Right lobe of liver (tissue), 6 donors: ENCODE results near the gene HSD17B10. TPM values are rescaled to one million over a fixed set of nuclear protein-coding genes. Genes with fewer than 3 reads are reported as not detected.

Experiments used
- ATAC-seq, 4 donors: fragments of 200-7000 bp; cut with Tn5 transposase; one replicate each; pipeline ENCODE4 v1.9.1; 2020; ENCODE audit warnings: mild to moderate bottlenecking in 4 of 4, moderate library complexity in 4 of 4
- DNase-seq, 3 donors: peaks; one replicate each; pipeline ENCODE4 v3.0.0-alpha.2; 2020
- H3K27ac ChIP-seq, 3 donors: fragments of 200-600 bp; one replicate each; pipeline ENCODE4 v1.8.0; 2022
- H3K27me3 ChIP-seq, 2 donors: fragments of 200-600 bp; one replicate each; pipeline ENCODE4 v1.8.0; 2022
- H3K36me3 ChIP-seq, 4 donors: fragments of 200-600 bp; sonication (generic) in 1 of 4; one replicate each; pipeline versions ENCODE4 v1.5.1 to v1.8.0; 2017 to 2022; ENCODE audit warnings: control low read depth in 1 of 4
- H3K4me1 ChIP-seq, 4 donors: fragments of 200-600 bp; sonication (generic) in 1 of 4; one replicate each; pipeline versions ENCODE4 v1.5.1 to v1.8.0; 2017 to 2022; ENCODE audit warnings: control low read depth in 1 of 4
- H3K4me3 ChIP-seq, 3 donors: fragments of 200-600 bp; one replicate each; pipeline ENCODE4 v1.8.0; 2022
- H3K9me3 ChIP-seq, 4 donors: fragments of 200-600 bp; sonication (generic) in 1 of 4; one replicate each; pipeline versions ENCODE4 v1.5.1 to v1.8.0; 2017 to 2022; ENCODE audit warnings: control low read depth in 1 of 4
- CTCF ChIP-seq, 4 donors: fragments of 200-600 bp in 3 of 4; fragments of 450-650 bp in 1 of 4; IDR thresholded peaks; one replicate each; pipeline versions ENCODE4 v1.5.1 to v1.8.0; 2016 to 2022; ENCODE audit warnings: antibody characterized with exemption in 4 of 4, mild to moderate bottlenecking in 2 of 4
- POLR2A ChIP-seq: fragments of 450-650 bp; IDR thresholded peaks from one replicate; pipeline ENCODE4 v1.6.1; 2017; ENCODE audit warnings: antibody characterized with exemption, mild to moderate bottlenecking
- WGBS: methylation state at CpG from one replicate; pipeline ENCODE4 v1.1.6; 2018; ENCODE audit warnings: low coverage, low lambda C conversion rate; ENCODE audit not compliant: insufficient coverage; ENCODE audit errors: missing lambda C conversion rate; 5-methylcytosine and 5-hydroxymethylcytosine counted together
- intact Hi-C, 2 donors: fragments of 100-400 bp; cut with DNase I; formaldehyde crosslinking; loops; one replicate each; pipeline versions ENCODE4 v1.11.2 to v1.14.1; 2022
- total RNA-seq, 6 experiments: library from RNA; depleted of rRNA in 2 of 6; stranded (reverse); fragments of >200 nt in 2 of 6; fragmentation: NEBNext Ultra II Directional in 3 of 6; extraction: Animal tissue kit (Norgen Biotek cat#: 25700) in 3 of 6; gene quantifications; one replicate each; pipeline versions ENCODE4 v1.1.0 to v1.2.4, GENCODE V29; 2016 to 2023
- donor health status: DM: no; HTN: yes; CAD: no.
- donor health status: DM: no; HTN: no; CAD: no.
- donor health status: DM: no; HTN: no; CAD: no.
- donor health status: DM: no; HTN: yes; CAD: no.
- donor health status: DM: no; HTN: yes; CAD: no.

The HSD17B10 gene
- total RNA-seq, 6 experiments from 2014 or later = 123 to 213 (median 137) TPM

GRCh38 chrX:53435997-53436396 is 1.8 kb upstream of the HSD17B10 start:
- Histone ChIP-seq H3K27me3 (peaks cover 0 to 3% of the 10 kb centered on the region in 2 donors), H3K27ac (no peak overlapping the region), H3K4me3 (no peak overlapping the region), H3K36me3 (peaks cover 0 to 11% (median 0%) of the 10 kb centered on the region in 4 donors), H3K9me3 (no peaks in the 10 kb centered on the region), H3K4me1 (peaks cover 0 to 12% (median 5%) of the 10 kb centered on the region in 4 donors)
- intact Hi-C loops = loop anchor here (10.0 kb wide), 1 partner anchor 121 kb away; no protein-coding TSS in a partner anchor
- ATAC-seq = peak; percentile 65 to 83 (median 73)
- TF ChIP-seq CTCF (IDR thresholded peaks at IDR 0.05) = peak; percentile 80 to 91 (median 90)
- TF ChIP-seq POLR2A = no peak
- 0% methylated on average over 4 of the region's 4 CpGs for WGBS
- DNase-seq = peak; percentile 55 to 72 (median 62)

GRCh38 chrX:53430231-53430630 is 3.9 kb downstream of the HSD17B10 start:
- intact Hi-C loops = loop anchor here (10.0 kb wide), 1 partner anchor 115 kb away; no protein-coding TSS in a partner anchor
- 86% methylated on average over 7 of the region's 9 CpGs for WGBS
- no peak overlapping the region for H3K4me3 ChIP-seq
- H3K36me3 ChIP-seq = peaks cover 0 to 11% (median 0%) of the 10 kb centered on the region in 4 donors
- peaks cover 0 to 3% of the 10 kb centered on the region in 2 donors for H3K27me3 ChIP-seq
- TF ChIP-seq POLR2A = no peak
- no peak for TF ChIP-seq CTCF (IDR thresholded peaks at IDR 0.05)
- no peak for ATAC-seq
- no peak overlapping the region for H3K27ac ChIP-seq
- no peak for DNase-seq
- H3K4me1 ChIP-seq = peaks cover 0 to 12% (median 5%) of the 10 kb centered on the region in 4 donors
- H3K9me3 ChIP-seq = no peaks in the 10 kb centered on the region

GRCh38 chrX:53429755-53430154 is 4.4 kb downstream of the HSD17B10 start:
- Histone ChIP-seq H3K4me1 (peaks cover 0 to 12% (median 5%) of the 10 kb centered on the region in 4 donors), H3K9me3 (no peaks in the 10 kb centered on the region), H3K4me3 (no peak overlapping the region), H3K27ac (no peak overlapping the region), H3K27me3 (peaks cover 0 to 3% of the 10 kb centered on the region in 2 donors), H3K36me3 (peaks cover 0 to 11% (median 0%) of the 10 kb centered on the region in 4 donors)
- intact Hi-C loops = loop anchor here (10.0 kb wide), 1 partner anchor 115 kb away; no protein-coding TSS in a partner anchor
- TF ChIP-seq POLR2A (no peak), CTCF (IDR thresholded peaks at IDR 0.05) (no peak)
- DNase-seq (no peak), ATAC-seq (no peak)
- WGBS = 87% methylated on average over 3 of the region's 8 CpGs

GRCh38 chrX:53422861-53423306 is 11.3 kb downstream of the HSD17B10 start, which contains the start of gene RIBC1:
Gene RIBC1 (plus strand): TSS chrX:53422873. CDS start chrX:53426277, 3,404 bp downstream.
- no peak for TF ChIP-seq CTCF (IDR thresholded peaks at IDR 0.05)
- no peak for TF ChIP-seq POLR2A
- intact Hi-C loops = no loop called here
- DNase-seq (no peak), ATAC-seq (no peak)
- Histone ChIP-seq H3K36me3 (no peaks in the 10 kb centered on the region), H3K4me3 (peak within 1 kb of the TSS; percentile 56 to 99 (median 92)), H3K9me3 (no peaks in the 10 kb centered on the region), H3K4me1 (peaks cover 0 to 14% (median 5%) of the 10 kb centered on the region in 4 donors), H3K27ac (peak within 1 kb of the TSS; percentile 74 to 86 (median 86)), H3K27me3 (no peaks in the 10 kb centered on the region)
- 8% methylated on average over 17 of the region's 17 CpGs for WGBS
